ENCODE data around the gene COMP. TPM values are rescaled to one million over a fixed set of nuclear protein-coding genes. Genes with fewer than 3 reads are reported as not detected.

COMP gene
- total RNA-seq, 3 donors from 2014 or later: 0.12 to 0.95 TPM; not detected in 1

DNA sequence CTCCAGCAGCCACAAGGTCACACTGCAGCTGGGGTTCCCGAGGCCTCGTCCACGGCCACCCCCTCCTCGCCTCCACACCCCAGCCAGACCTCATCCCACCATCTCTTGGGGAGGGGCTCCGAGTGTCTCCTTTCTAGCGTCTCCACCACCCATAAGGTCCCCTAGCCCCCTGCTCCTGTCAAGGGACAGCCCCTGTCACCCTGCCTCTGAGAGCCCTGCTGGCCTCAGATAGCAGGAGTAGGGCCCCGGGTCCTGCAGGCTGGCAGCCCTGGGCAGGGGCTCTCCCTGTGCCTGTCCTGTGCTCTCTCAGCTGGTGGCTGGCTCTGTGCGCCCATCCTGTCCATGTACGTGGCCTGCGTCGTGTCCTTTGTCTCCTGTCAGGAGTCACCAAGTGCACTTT is 17.0 kb downstream of the COMP start:
- TF ChIP-seq CTCF (IDR thresholded peaks at IDR 0.05): no peak

GRCh38 chr19:18773682-18774081 is 17.4 kb downstream of the COMP start:
- Histone ChIP-seq H3K4me3 (no peak overlapping the region), H3K4me1 (ENCODE audit: low read depth) (no peaks in the 10 kb centered on the region), H3K9me3 (no peaks in the 10 kb centered on the region), H3K36me3 (ENCODE audit: low read depth) (no peaks in the 10 kb centered on the region)
- DNase-seq (no peak), ATAC-seq (no peak)
- no peak for TF ChIP-seq CTCF (IDR thresholded peaks at IDR 0.05)
- intact Hi-C loops (cut with DNase I, micrococcal nuclease): no loop called here

More for the DNA sequence above, 17.0 kb downstream of the COMP start:
- intact Hi-C loops (cut with DNase I, micrococcal nuclease): no loop called here
- H3K9me3 ChIP-seq: no peaks in the 10 kb centered on the region
- DNase-seq: no peak
- no peaks in the 10 kb centered on the region for H3K36me3 ChIP-seq (ENCODE audit: low read depth)
- ATAC-seq: no peak
- no peak overlapping the region for H3K4me3 ChIP-seq
- H3K4me1 ChIP-seq (ENCODE audit: low read depth): no peaks in the 10 kb centered on the region

- Histone ChIP-seq H3K36me3 (ENCODE audit: low read depth) (no peaks in the 10 kb centered on the region), H3K9me3 (no peaks in the 10 kb centered on the region), H3K4me3 (no peak overlapping the region), H3K4me1 (ENCODE audit: low read depth) (no peaks in the 10 kb centered on the region)
- ATAC-seq: no peak
- TF ChIP-seq CTCF (IDR thresholded peaks at IDR 0.05): no peak
- no peak for DNase-seq
- intact Hi-C loops (cut with DNase I, micrococcal nuclease): no loop called here
Observed at GRCh38 chr19:18772620-18773587, 18.2 kb downstream of the COMP start.

DNA sequence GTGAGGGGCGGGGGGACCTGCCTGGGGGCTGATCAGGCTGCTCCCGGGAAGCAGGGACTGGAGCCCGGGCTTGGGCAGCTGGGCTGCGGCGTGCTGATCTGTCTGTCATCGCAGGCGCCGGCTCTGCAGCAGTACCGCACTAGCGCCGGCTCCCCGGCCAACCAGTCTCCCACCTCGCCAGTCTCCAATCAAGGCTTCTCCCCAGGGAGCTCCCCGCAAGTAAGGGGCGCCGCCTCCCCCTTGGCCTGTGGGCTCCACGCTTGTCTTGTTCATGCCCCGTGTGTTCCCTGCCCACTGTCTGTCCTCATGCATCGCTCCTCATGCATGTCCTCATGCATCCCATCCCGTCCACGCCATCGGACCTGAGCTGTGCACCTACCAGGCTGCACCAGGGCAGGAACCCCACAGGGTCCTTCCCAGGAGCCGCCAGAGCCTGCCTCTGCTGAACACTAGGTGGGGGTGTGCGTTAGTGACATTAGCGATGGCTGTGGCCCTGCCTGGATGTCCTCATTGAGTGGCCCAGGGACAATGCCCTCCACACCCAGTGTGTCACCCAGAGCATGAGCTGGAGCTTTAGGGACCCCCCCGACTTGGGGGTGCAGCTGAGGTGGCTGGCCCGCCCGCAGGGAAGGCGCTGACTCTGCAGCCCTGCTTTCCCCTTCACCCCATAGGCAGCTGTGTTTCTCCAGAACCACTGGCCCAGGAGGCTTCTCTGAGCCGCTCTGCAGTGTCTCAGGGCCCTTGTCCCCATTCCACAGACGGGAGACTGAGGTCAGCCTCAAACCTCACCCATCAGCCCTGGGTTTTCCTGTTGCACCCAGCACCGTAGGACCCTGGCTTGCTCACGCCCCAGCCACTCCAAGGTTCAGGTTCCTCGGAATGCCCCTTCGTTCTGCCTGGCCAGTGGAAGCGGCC is 19.5 kb downstream of the COMP start:
- Histone ChIP-seq H3K4me1 (ENCODE audit: low read depth) (no peaks in the 10 kb centered on the region), H3K9me3 (no peaks in the 10 kb centered on the region), H3K4me3 (no peak overlapping the region), H3K36me3 (ENCODE audit: low read depth) (no peaks in the 10 kb centered on the region)
- TF ChIP-seq CTCF (IDR thresholded peaks at IDR 0.05): no peak
- ATAC-seq: no peak
- no peak for DNase-seq
- intact Hi-C loops (cut with DNase I, micrococcal nuclease): no loop called here

GRCh38 chr19:18770663-18771327 is 20.3 kb downstream of the COMP start:
- Histone ChIP-seq H3K4me1 (ENCODE audit: low read depth) (no peaks in the 10 kb centered on the region), H3K36me3 (ENCODE audit: low read depth) (no peaks in the 10 kb centered on the region), H3K9me3 (no peaks in the 10 kb centered on the region), H3K4me3 (no peak overlapping the region)
- TF ChIP-seq CTCF (IDR thresholded peaks at IDR 0.05): no peak
- intact Hi-C loops (cut with DNase I, micrococcal nuclease): no loop called here
- DNase-seq (no peak), ATAC-seq (no peak)

Data from mucosa of descending colon (tissue), 3 donors.